Measurements from ENCODE around the gene ATIC. TPM values are rescaled to one million over a fixed set of nuclear protein-coding genes. Genes with fewer than 3 reads are reported as not detected.
A peak's percentile ranks its signal among the peaks of the same experiment; 100 is the strongest.

Gene ATIC
- total and polyA plus RNA-seq, 9 donors = 22.1 to 69.2 (median 51.7) TPM

DNA sequence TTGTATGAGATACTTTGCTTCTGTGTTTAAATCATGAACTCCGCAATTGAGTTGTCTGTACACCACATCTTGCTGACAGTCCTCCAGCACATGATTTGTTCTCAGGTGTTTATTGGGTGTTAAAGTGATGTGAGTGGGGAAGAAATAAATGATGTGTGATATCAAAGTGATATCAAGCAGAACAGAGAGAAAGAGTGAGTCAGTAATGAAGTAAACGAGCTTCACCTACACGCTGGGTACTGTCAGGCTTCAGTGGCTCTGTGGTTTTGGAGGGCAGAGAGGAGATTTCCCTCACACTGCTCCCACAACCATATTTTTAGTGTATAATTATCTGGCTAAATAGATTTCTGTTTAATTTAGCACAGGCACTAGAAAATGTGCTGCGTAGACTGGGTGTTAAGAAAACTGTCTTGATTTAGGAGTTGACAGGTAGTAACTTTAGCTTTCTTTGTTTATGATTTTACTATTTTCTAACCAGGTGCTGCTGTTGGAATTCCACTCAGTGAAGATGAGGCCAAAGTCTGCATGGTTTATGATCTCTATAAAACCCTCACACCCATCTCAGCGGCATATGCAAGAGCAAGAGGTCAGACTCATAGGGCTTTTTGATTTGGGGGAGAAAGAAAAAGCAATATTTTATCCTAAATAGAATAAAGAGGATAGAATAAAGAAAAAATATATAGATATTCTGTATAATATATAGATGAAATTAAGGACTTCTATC lies 21.2 kb downstream of the ATIC start:
- WGBS (ENCODE audit: insufficient coverage) = no CpG with 5 or more reads among the region's 5 CpGs
- peaks cover 16% of the 10 kb centered on the region for H3K36me3 ChIP-seq (ENCODE audit: control insufficient read depth, insufficient read depth, low read length)

DNA sequence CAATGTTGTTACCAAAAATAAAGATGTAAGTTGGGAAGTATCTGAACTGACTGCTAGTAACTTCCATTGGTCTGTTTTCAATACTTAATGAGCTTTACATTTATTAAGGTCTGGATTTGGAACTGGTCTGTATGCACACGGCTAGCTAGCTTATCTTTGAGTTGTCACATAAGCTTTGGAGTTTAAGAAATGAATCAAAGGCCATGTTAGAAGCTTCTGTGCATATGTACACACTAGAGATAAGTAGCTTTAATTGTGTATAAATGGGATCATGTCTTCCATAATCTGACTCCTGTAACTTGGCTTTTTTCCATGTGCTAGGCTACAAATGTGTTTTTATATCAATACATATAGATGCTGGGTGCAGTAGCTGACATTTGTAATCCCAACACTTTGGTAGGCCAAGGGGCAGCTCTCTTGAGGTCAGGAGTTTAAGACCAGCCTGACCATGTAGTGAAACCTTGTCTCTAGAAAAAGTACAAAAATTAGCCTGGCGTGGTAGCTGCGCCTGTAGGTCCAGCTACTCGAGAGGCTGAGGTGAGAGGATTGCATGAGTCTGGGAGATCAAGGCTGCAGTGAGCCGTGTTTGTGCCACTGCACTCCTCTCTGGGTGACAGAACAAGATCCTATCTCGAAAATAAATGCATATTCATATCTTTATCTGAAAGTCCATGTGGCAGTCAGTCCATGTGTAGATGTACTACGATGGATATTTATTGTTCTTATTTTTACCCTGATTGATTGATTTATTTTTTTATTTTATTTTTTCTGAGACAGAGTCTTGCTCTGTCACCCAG lies 27.2 kb downstream of the ATIC start:
- Histone ChIP-seq H3K4me3 (ENCODE audit: low read length) (no peak overlapping the region), H3K27me3 (ENCODE audit: control insufficient read depth, insufficient read depth, low read length) (no peaks in the 10 kb centered on the region), H3K4me1 (ENCODE audit: control insufficient read depth, insufficient read depth, low read length) (no peaks in the 10 kb centered on the region), H3K36me3 (ENCODE audit: control insufficient read depth, insufficient read depth, low read length) (peaks cover 18% of the 10 kb centered on the region), H3K9me3 (replicated peaks; ENCODE audit: control insufficient read depth, low read depth, low read length) (no peaks in the 10 kb centered on the region), H3K27ac (ENCODE audit: low read length) (no peak overlapping the region)
- no peak for DNase-seq
- WGBS (ENCODE audit: insufficient coverage) = 100% methylated on average over 2 of the region's 7 CpGs

More for the DNA sequence above, 21.2 kb downstream of the ATIC start:
- Histone ChIP-seq H3K4me3 (ENCODE audit: low read length) (no peak overlapping the region), H3K4me1 (ENCODE audit: control insufficient read depth, insufficient read depth, low read length) (no peaks in the 10 kb centered on the region), H3K9me3 (replicated peaks; ENCODE audit: control insufficient read depth, low read depth, low read length) (no peaks in the 10 kb centered on the region), H3K27ac (ENCODE audit: low read length) (no peak overlapping the region), H3K27me3 (ENCODE audit: control insufficient read depth, insufficient read depth, low read length) (no peaks in the 10 kb centered on the region)
- DNase-seq = no peak

GRCh38 chr2:215347878-215348277 lies 36.0 kb downstream of the ATIC start:
- no peaks in the 10 kb centered on the region for H3K4me1 ChIP-seq (ENCODE audit: control insufficient read depth, insufficient read depth, low read length)
- no peaks in the 10 kb centered on the region for H3K9me3 ChIP-seq (replicated peaks; ENCODE audit: control insufficient read depth, low read depth, low read length)
- peaks cover 41% of the 10 kb centered on the region for H3K36me3 ChIP-seq (ENCODE audit: control insufficient read depth, insufficient read depth, low read length)
- no peak overlapping the region for H3K27ac ChIP-seq (ENCODE audit: low read length)
- no peaks in the 10 kb centered on the region for H3K27me3 ChIP-seq (ENCODE audit: control insufficient read depth, insufficient read depth, low read length)
- no peak for DNase-seq
- no peak overlapping the region for H3K4me3 ChIP-seq (ENCODE audit: low read length)

DNA sequence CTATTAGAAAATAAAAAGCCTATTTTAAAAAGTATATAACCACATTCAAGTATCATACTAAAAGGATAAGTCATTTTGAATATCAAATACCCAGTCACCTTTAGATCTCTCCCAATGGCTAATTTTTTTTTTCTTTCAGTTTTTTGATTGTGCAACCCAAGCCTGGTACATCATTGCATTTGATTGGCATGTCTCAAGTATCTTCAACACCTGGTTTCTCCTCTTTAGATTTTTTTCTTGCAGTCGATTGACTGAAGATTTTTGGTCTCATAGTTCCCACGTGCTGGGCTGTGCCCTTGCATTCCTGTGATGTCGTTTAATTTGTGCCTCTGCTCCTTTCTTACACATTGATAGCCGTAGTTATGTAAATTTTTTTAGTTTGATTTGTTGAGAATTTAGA lies 40.7 kb downstream of the ATIC start:
- no peaks in the 10 kb centered on the region for H3K9me3 ChIP-seq (replicated peaks; ENCODE audit: control insufficient read depth, low read depth, low read length)
- H3K36me3 ChIP-seq (ENCODE audit: control insufficient read depth, insufficient read depth, low read length) = peaks cover 16% of the 10 kb centered on the region

DNA sequence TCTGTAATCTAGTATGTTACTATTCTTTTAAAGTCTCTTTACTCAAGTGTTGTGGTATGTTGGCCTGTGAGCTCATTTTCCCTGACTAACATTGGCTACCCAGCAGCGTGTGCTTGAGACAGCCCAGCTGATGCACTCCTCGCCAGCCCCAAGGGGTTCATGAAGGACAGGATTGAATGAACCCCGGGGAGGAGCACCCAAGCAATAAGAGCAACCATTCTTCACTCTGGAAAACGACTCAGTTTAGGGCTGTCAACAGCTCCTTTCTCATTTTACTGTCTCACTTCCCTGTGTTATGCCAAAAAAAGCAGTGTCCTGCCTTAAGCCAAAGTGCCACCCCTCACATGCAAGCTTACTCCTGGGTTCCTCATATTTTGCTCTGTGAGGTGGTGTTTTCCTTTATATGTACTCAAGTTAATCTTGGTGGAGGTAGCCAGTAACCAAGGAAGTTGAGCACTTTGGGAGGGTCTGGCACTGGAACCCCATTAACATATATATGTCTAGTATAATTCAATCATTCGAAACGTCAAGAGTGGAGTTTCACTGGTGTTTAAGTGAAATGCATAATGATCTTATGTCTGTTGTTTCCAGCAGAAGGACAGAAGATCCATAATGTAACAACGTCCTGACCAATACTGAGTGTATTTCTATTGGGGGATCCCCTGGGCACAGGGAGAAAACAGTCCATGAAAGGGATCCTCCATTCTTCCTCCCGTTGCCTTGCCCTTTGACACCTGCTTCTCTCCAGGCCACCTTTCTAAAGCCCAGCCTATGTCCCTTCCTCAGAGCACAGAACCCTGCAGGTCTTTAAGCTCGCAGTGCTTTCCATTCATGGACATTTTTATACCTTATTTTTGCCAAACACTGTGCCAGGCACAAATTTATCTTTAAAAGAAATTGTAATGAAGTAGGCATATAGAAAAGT lies 43.2 kb downstream of the ATIC start:
- H3K27me3 ChIP-seq (ENCODE audit: control insufficient read depth, insufficient read depth, low read length) = no peaks in the 10 kb centered on the region
- peaks cover 12% of the 10 kb centered on the region for H3K36me3 ChIP-seq (ENCODE audit: control insufficient read depth, insufficient read depth, low read length)
- H3K27ac ChIP-seq (ENCODE audit: low read length) = no peak overlapping the region
- H3K4me1 ChIP-seq (ENCODE audit: control insufficient read depth, insufficient read depth, low read length) = no peaks in the 10 kb centered on the region
- 86% methylated on average over 8 of the region's 9 CpGs for WGBS (ENCODE audit: insufficient coverage)
- no peak overlapping the region for H3K4me3 ChIP-seq (ENCODE audit: low read length)
- no peak for DNase-seq
- no peaks in the 10 kb centered on the region for H3K9me3 ChIP-seq (replicated peaks; ENCODE audit: control insufficient read depth, low read depth, low read length)

More for the DNA sequence above, 40.7 kb downstream of the ATIC start:
- DNase-seq = no peak
- 80% methylated on average over 1 of the region's 4 CpGs for WGBS (ENCODE audit: insufficient coverage)
- Histone ChIP-seq H3K4me3 (ENCODE audit: low read length) (no peak overlapping the region), H3K4me1 (ENCODE audit: control insufficient read depth, insufficient read depth, low read length) (no peaks in the 10 kb centered on the region), H3K27me3 (ENCODE audit: control insufficient read depth, insufficient read depth, low read length) (no peaks in the 10 kb centered on the region), H3K27ac (ENCODE audit: low read length) (no peak overlapping the region)

GRCh38 chr2:215355801-215356200 lies 43.9 kb downstream of the ATIC start:
- Histone ChIP-seq H3K27me3 (ENCODE audit: control insufficient read depth, insufficient read depth, low read length) (no peaks in the 10 kb centered on the region), H3K4me3 (ENCODE audit: low read length) (no peak overlapping the region), H3K4me1 (ENCODE audit: control insufficient read depth, insufficient read depth, low read length) (no peaks in the 10 kb centered on the region), H3K9me3 (replicated peaks; ENCODE audit: control insufficient read depth, low read depth, low read length) (no peaks in the 10 kb centered on the region), H3K27ac (ENCODE audit: low read length) (no peak overlapping the region), H3K36me3 (ENCODE audit: control insufficient read depth, insufficient read depth, low read length) (peaks cover 9% of the 10 kb centered on the region)
- 92% methylated on average over 2 of the region's 7 CpGs for WGBS (ENCODE audit: insufficient coverage)
- DNase-seq = no peak

DNA sequence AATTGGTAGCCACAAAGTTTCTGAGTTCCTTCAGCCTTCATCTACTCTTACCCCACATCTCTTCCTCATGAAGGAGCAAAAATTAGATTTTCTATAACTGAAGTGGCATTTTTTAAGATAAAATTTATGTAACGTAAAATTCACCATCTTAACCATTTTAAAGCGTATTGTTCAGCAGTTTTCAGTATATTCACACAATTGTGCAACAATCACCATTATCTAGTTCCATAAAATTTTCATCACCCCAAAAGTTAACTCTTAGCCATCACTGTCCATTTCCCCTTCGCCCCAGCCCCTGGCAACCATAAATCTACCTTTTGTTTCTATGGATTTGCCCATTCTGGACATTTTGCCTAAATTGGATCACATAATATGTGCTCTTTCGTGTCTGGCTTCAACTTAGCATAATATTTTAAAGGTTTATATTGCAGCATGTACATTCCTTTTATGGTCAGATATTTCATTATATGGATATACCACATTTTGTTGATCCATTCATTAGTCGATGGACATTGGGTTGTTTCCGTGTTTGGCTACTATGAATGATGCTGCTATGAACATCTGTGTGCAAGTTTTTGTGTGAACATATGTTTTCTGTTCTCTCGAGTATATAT lies 44.6 kb downstream of the ATIC start:
- 68% methylated on average over 4 of the region's 7 CpGs for WGBS (ENCODE audit: insufficient coverage)
- no peak overlapping the region for H3K27ac ChIP-seq (ENCODE audit: low read length)
- no peaks in the 10 kb centered on the region for H3K27me3 ChIP-seq (ENCODE audit: control insufficient read depth, insufficient read depth, low read length)
- H3K36me3 ChIP-seq (ENCODE audit: control insufficient read depth, insufficient read depth, low read length) = peaks cover 8% of the 10 kb centered on the region
- no peaks in the 10 kb centered on the region for H3K4me1 ChIP-seq (ENCODE audit: control insufficient read depth, insufficient read depth, low read length)
- no peak for DNase-seq
- no peak overlapping the region for H3K4me3 ChIP-seq (ENCODE audit: low read length)
- no peaks in the 10 kb centered on the region for H3K9me3 ChIP-seq (replicated peaks; ENCODE audit: control insufficient read depth, low read depth, low read length)

DNA sequence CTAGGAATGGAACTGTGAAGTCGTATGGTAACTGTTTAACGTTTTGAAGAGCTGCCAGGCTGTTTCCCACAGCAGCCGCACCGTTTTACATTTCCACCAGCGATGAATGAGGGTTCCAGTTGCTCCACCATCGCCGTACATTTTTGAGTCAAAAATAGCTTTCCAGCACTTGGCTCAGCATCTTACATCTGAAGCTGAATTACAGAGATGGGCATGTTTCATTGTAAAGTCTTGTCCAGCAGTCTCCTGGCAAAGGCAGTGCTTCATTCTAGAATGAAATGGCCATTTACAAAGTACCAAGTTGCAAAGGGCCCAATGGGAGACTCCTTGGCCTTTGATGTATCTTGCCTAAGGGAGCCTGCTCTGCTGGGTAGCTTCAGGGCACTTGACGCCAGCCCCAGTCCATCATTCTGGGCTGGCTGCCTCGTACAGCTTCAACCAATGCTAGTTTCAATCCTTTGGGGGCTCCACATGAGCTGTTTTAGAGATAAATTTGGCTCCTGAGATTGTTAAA lies 45.1 kb downstream of the ATIC start:
- no peaks in the 10 kb centered on the region for H3K9me3 ChIP-seq (replicated peaks; ENCODE audit: control insufficient read depth, low read depth, low read length)
- H3K27ac ChIP-seq (ENCODE audit: low read length) = no peak overlapping the region
- 33% methylated on average over 7 of the region's 9 CpGs for WGBS (ENCODE audit: insufficient coverage)
- peaks cover 10% of the 10 kb centered on the region for H3K36me3 ChIP-seq (ENCODE audit: control insufficient read depth, insufficient read depth, low read length)
- H3K4me3 ChIP-seq (ENCODE audit: low read length) = no peak overlapping the region
- peak; percentile 43 for DNase-seq
- no peaks in the 10 kb centered on the region for H3K4me1 ChIP-seq (ENCODE audit: control insufficient read depth, insufficient read depth, low read length)
- H3K27me3 ChIP-seq (ENCODE audit: control insufficient read depth, insufficient read depth, low read length) = no peaks in the 10 kb centered on the region

DNA sequence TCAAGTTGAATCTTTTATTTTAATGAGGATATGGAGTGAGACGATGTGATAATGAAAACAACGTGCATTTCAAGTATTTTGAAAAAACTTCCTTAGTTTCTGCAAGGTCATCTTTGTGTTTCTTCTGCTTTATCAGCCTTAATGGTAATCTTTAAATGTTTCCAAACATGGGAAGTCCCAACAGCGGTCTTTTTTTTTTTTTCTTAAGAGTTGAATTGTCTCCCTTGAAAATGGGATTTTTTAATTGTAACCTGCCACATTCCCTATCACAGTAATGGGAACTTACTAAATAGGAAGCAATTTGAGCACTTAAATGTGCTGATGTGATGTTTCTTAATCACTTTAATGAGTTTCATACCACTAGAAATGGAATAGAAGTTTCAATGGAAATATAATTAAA lies 45.8 kb downstream of the ATIC start:
- H3K36me3 ChIP-seq (ENCODE audit: control insufficient read depth, insufficient read depth, low read length) = peaks cover 16% of the 10 kb centered on the region
- no peaks in the 10 kb centered on the region for H3K27me3 ChIP-seq (ENCODE audit: control insufficient read depth, insufficient read depth, low read length)
- no peak overlapping the region for H3K27ac ChIP-seq (ENCODE audit: low read length)
- no peak for DNase-seq
- no CpG with 5 or more reads among the region's 3 CpGs for WGBS (ENCODE audit: insufficient coverage)
- no peak overlapping the region for H3K4me3 ChIP-seq (ENCODE audit: low read length)
- H3K4me1 ChIP-seq (ENCODE audit: control insufficient read depth, insufficient read depth, low read length) = no peaks in the 10 kb centered on the region
- no peaks in the 10 kb centered on the region for H3K9me3 ChIP-seq (replicated peaks; ENCODE audit: control insufficient read depth, low read depth, low read length)

Measured in muscle of leg (tissue), 11 donors.